Vein endothelial cell (primary cell): ENCODE measurements around the gene CFHR2. TPM values are rescaled to one million over a fixed set of nuclear protein-coding genes. Genes with fewer than 3 reads are reported as not detected.

Source experiments
- small RNA-seq: library from RNA; depleted of rRNA; stranded (forward); fragments of <200 nt; gene quantifications from one replicate; pipeline ENCODE3, GENCODE V24; 2012
- total RNA-seq: library from RNA; depleted of rRNA; stranded (reverse); fragments of >200 nt; gene quantifications from 2 replicates; pipeline ENCODE4 v1.2.3, GENCODE V29; 2012

CFHR2 gene
- not detected in 2 replicates for total RNA-seq

GRCh38 chr1:196943568-196943967, at the start of gene CFHR2:
TSS of gene CFHR2 (plus strand) at chr1:196943738. CDS start at chr1:196943881, 143 bp downstream.

GRCh38 chr1:196977278-196977677, 33.7 kb downstream of the CFHR2 start, which contains the start of gene CFHR5:
TSS of gene CFHR5 (plus strand) at chr1:196977556. CDS start at chr1:196977665, 109 bp downstream.

Small RNA genes within 50 kb of the gene (small RNA-seq; reads per million reads assigned to genes)
- not detected for gene AL139418.1

Other genes with a start within 250 kb of the CFHR2 start
- not detected in 2 replicates for gene CFHR3, start 168.9 kb upstream of the CFHR2 start, total RNA-seq
- 0.48 TPM in 1 of 2 replicates, not detected in the other for gene CFHR1, start 124.0 kb upstream of the CFHR2 start, total RNA-seq
- gene CFHR4, start 55.7 kb upstream of the CFHR2 start, total RNA-seq = not detected in 2 replicates
- gene CFHR5, start 33.8 kb downstream of the CFHR2 start, total RNA-seq = not detected in 2 replicates
- not detected in 2 replicates for gene F13B, start 123.5 kb downstream of the CFHR2 start, total RNA-seq
- 17.0 and 34.3 TPM in 2 replicates for gene ASPM, start 202.9 kb downstream of the CFHR2 start, total RNA-seq